ENCODE data around the gene CTBP2.
"Not testable (repeated sequence)": the region's sequence is repeated elsewhere in the genome, so short reads cannot be mapped to it uniquely, and the experiment has no call there.

CTBP2 gene

DNA sequence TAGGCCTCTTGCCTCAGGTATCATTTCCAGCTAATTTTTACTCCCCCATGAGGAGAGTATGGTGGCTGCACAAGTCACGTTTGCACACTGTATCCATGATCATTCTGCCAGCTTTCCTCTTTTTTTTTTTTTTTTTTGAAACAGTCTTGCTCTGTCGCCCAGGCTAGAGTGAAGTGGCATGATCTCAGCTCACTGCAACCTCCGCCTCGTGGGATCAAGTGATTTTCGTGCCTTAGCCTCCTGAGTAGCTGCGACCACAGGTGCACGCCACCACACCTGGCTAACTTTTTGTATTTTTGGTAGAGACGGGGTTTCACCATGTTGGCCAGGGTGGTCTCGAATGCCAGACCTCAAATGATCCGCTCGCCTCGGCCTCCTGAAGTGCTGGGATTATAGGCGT, 77.9 kb downstream of the CTBP2 start:
- not testable (repeated sequence) for DNase-seq

DNA sequence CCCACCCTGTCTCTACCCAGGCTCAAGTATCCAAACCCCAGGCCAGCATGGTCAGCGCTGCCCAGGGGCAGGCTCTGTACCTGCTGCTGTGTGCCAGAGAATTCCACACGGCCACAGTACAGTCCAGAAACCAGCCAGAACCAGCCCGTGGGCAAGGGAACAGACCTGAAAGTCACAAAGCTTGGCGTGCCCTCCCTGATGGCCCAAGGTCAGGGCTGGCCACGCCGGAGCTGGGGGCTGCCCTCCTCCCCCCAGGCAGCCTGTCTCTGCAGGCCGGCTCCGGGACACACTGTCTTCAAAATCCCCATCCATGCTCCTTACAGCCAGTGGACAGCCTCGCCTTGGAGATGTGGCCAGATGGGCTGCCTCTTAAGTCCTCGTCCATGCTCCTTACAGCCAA, 78.4 kb downstream of the CTBP2 start:
- no peak for DNase-seq

DNA sequence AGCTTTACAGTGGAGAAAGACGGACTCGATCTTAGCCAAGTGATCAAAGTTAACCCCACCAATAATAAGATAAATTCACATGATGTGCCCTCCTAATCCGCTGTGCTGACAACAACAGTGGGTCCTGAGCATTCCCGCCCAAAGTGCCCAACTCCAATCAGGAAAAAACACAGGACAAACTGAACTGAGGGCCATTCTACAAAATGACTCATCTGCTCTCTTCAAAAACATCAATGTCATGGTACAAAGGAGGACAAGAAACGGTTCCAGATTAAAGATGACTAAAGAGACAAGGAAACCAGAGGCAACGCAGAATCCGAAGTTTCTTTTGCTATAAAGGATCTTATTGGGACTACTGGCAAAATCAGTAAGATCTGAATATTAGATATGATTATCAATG, 79.4 kb downstream of the CTBP2 start:
- DNase-seq: no peak

DNA sequence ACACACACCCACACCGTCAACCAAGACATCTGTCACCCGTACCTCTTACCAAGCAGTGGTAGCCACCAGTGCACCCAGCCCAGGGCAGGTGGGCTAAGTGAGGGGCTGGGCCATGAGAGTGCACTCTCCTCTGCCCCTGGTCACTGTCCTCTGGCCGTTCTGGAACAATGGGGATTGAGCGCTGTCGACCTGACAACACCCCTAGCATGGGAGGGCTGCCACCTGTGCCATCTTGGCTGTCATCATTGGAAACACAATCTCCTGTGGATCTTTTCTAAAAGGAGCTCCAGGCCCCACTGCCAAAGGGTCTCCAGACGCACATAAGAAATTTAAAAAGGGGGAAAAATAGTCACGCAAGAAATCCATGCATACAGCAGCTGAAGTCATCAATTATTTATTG, 80.1 kb downstream of the CTBP2 start:
- no peak for DNase-seq

DNA sequence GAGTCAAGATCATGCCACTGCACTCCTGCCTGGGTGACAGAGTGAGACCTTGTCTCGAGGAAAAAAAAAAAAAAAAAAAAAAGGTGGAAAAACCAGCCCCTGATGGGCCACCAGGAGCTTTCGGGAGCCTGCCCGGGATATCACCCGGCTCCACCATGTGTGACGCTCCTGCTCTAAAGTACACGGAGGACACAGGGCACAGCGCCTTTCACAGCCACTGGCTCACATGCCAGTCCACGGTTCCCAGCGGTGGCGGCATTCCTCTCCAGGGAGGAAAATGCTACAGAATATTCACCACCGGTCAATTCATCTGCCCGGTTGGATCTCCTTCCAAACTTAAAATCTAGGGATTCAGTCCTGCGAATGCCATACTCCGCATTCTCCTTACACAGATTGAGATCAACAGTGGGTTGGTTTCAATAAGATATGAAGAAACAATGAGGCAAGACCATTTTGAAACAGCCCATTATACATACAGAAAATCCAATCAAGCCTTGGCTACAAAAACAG, 81.2 kb downstream of the CTBP2 start:
- no peak for DNase-seq

DNA sequence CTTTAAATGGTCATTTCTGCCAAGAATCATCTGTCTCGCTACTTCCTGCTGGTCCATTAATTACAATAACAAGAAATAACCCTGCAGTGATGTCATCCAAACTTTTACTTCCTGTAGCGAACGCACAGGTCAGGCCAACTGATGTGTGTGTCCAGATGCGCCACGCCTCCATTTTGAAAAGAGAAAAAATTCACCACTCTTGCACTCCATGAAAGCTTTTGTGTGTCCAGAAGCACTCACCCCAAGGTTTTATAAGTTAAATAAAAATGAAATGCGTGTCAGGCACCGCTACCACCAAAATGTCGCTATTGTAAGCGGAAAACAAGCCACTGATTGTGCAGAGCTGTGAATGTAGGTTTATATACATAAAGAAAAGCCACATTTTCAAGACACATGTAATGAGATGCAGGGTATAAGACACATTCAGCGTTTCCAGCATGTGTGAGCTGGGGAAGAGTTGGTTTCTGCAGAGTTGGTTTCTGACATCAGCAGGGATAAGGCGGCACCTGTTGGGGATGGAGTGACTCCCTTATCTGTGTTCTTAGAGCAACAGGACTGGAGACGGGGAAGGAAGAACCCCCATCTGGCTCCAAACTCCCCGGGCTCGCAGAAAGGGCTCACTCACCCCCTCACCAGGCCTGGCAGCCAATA, 83.3 kb downstream of the CTBP2 start:
- DNase-seq: no peak

DNA sequence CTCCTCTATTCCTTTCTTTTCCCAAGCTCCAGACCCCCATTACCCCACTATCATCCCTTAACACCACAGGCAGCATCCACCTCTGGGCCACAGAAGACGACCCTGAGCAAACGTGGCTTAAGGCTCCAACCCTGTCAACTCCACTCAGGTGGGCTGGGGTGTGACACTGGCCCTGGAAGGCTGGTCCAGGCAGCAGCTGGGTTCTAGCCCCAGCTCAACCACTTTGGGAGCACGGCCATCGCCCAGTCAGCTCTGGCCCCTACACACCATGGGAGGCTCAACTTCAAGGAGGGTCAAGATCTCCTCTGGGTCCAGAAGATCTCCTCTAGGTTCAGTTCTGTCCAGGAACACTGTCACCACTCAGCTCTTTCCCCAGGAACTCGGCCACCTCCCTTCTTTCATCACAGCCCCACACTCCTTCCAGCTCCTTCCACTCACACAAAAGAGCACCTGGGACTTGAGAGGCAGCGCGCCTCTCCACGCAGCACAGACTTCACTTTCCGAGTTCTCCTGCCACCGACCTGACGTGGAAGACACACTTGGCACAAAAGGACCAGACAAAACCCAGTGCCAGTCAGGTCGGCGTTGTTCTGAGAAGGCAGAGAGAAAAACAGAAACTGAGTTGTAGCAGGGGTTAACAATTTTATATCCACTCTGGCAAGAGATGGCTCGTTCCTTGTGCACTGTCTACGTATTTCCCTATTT, 84.1 kb downstream of the CTBP2 start:
- DNase-seq: no peak

DNA sequence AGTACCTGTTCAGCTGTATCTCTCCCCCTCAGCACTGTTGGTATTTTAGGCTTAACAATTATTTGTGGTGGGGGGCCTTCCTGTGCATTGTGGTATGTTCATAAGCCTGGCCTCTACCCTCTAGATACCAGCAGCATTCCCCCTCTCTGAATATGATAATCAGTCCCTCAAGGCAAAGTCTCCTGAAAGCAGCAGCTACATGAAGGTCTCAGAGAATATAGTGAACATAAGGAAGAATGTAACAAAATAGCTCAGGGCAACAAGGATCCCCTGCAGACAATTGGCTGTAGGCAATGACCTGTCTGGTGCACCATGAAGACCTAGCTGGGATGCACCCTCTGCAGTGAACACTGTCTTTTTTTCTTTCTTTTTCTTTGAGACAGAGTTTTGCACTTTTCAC, 86.4 kb downstream of the CTBP2 start:
- no peak for DNase-seq

DNA sequence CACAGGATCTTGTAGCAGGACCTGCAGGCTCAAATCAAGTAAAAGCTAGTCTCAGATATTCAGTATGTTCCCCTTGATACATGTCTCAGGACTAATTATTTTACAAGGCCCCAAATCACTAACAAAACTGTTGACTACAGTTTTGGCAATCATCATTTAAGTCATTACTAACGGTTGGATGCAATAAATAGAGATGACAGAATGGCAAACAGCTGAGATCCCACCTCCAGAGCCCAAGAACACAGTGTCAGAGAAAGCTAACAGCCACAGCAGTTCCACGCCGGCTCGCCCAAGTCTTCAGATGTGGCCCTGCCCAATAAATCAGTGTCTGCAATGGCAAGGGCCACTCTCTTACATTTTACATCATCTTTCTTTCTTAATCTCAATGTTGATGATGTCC, 87.6 kb downstream of the CTBP2 start:
- DNase-seq: no peak

DNA sequence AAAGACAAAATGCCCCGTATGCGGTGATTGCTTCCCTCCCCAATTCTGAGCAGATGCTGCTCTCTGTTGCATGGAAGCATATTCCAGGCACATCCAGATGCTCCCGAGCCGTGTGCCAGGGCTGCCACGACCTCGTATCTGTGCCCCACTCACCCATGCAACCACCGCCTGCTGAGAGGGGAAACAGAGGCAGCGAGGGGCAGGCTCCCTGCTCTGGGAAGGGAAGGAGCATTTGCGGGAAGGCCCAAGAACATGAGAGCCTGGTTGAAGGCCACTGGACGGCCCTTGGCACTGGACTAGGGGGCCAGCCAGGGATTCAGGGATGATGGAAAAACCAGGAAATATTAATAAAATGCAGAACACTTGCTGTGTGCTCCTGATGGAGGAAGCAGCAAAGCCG, 89.4 kb downstream of the CTBP2 start:
- no peak for DNase-seq

DNA sequence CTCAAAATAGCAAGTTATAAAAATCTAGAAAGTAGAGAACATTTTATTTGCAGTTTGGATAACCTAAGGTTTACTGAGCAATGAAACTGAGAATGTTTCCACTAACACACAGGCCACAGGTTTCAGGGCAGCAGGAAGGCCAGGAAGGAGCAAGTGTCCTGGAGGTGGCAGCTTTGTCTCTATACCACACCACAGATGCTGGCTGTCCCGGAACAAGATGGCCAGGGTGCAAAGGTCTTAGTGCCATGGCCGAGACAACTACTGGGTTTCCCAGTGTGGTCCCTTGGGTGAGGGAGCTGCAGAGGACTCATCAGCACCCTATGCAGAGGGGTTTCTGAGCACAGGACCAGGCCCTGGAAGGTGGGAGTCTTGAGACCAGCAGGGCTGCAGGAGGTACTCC, 92.0 kb downstream of the CTBP2 start:
- DNase-seq: no peak

DNA sequence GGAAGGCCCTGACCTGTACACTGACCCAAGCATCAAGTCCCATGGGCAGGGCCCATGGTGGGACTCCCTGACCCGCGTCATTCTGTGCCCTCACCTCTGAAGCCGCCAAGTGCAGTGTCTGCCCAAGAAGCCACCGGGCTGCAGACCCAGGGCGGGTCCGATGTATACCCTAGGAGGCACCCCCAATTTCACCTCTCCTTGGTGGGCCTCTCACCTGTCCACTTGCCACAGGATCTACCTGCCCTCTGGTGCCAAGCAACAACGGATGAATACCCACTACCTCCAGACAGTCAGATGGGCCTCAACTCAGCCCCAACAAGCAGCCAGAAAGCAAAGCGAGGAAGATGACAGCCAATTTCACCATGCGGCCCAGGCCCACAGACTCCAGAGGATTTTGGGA, 92.6 kb downstream of the CTBP2 start:
- DNase-seq: no peak

DNA sequence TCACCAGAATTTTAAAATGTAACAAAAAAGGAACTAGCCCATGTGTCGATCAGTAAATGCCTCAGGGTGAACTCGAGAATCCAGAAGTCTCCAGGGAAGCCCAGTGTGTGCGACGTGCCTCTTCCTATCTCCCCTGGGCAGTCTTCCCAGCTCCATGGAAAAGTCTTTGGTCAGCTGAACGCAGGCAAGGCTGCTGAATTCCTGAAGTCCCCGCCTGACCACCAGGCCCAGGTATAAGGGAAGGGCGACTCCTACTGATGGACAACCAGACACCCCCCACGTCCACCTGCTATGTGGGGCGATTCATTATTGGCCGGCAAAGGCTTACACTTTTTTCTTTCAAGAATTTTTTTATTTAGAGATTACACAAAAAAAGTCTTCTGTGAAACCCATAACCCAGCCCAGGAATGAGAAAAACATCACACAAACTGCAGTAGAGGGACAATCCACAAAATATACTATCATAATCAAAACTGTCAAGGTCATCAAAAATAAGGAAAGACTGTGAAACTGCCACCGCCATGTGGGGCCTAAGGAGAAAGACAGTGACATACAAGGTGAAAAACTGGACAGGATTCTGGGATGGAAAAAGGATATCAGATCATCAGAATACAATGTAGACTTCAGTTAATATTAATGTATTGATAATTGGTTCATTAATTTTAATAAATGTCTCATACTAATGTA, 93.5 kb downstream of the CTBP2 start:
- no peak for DNase-seq

DNA sequence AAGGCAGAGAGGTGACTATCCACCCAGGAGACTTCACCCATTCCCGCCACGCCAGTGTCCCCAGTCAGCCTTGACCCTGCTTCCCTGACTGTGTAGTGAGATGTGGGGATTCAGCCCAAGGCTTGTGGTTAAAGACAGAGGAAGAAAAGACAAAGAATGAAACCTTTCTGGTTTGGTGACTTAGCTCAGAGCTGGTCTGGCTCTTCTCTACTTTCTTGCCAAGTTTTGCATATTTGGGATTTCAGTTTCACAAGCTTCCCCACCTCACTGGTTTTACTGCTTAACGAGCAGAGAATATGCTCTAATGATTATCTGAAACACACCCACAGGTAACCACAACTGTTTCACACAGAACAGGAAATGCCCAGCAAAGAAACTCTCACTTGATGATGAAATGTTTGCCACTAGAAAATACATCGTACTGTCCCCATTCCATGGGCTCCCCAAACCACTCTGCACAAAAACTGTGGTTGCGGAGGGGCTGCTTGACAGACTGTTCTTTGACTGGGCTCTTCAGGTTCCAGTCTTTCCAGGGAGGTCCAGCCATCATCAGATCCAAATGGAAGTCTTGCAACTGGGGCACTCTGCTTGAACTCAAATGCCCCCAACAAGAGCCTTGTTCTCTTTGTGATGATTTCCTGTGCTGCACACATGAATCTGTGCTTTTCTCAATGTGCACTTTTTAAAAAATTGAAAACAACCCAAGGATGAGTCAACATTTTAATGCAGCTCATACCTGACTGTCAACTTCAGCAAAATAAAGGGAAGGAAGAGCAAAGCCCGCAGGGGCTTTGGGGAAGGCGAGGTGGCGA, 95.5 kb downstream of the CTBP2 start:
- DNase-seq: no peak

DNA sequence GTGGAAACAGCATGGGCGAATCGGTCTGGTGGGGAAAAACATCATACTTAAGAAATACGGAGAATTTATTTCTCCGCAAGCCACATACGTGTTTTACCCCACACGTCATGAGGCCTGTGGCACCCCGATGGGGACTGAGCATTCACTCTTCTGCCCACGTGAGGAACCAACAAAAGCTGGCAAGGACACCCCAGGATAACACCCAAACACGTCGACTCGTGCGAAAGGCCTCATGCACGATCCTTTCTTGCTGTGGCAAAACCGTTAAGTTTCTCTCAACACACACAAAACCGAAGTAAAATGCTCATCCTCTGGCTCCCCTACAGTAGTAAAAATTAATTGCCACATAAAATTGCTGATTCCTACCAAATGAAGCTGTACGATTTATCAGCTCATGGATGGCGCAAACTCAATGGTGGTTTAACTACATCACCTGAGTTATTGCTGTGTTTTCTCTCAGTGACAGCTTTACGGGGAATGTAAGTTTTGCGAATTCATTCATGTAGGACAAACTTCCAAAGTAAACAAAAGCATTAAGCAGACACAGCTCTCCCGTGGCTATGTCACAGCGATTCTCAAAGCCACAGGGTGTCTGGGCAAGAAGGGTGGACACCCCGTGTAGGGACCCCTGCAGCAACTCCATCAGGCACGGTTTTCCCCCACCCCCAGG, 97.0 kb downstream of the CTBP2 start:
- no peak for DNase-seq

DNA sequence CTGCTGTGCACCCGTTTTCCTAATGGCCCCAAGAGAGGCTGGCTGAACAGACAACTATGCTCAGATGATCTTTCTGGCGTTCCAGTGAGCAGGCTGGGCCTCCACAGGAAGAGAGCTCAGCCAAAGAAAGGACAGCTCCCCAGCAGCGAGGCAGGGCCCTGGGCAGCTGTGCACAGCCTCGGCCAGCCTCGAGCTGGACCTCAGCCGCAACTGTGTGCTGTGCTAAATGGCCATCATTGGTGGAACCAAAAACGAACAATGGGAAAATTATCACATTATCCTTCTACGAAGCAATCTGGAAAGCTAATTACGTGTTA, 97.5 kb downstream of the CTBP2 start:
- no peak for DNase-seq

DNA sequence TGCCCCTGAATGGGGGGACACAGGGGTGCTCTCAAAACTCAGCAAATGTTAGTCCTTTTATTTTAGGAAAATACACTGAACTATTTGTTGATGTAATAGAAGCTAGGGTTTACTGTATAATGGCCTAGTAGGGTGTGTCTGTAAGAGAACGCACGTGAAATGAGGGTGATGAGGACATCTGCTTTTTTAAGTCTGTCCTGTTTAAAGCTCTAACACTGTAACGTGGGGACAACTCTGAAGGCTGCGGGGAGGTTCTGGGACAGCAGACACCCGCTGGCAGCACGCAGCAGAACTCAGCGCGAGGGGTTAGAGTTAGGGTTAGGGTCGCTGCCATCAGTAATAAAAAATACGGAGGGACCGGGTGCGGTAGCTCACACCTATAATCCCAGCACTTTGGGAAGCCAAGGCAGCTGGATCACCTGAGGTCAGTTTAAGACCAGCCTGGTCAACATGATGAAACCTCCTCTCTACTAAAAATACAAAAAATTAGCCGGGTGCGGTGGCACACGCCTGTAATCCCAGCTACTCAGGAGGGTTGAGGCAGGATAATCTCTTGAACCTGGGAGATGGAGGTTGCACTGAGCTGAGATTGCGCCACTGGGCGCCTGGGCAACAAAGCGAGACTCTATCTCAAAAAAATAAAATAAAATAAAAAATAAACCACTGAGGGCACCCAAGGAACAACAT, 98.0 kb downstream of the CTBP2 start:
- DNase-seq: no peak

DNA sequence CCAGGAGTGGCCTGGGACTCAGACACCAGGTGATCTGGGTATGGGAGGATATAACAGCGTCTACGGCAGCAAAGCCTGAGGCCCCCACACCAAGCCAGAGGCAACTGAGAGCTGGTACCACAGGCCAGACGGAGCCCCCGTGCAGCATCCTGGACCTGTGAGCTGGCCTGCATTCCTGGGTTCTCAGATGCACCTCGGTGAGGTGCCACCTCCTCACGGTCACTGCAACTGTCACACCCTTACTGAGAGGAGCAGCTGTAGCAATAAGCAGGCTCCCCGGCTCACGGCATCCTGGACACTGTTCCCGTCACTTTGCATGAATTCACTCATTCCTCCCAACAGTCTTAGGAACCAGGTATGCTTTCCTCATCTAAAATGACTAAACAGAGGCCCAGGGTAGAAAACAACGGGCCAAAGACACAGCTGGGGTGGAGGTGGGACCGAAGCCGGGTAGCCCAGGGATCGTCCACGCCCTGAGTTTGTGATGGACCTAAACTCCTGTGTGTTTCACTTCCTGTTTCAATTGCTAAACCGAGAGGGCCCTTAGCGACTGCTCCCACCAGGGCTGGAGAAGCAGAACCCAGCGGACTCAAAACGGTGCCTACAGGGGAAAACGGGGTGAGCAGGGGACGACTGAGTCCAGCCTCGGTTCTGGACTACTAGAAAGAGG, 98.7 kb downstream of the CTBP2 start:
- DNase-seq: no peak

DNA sequence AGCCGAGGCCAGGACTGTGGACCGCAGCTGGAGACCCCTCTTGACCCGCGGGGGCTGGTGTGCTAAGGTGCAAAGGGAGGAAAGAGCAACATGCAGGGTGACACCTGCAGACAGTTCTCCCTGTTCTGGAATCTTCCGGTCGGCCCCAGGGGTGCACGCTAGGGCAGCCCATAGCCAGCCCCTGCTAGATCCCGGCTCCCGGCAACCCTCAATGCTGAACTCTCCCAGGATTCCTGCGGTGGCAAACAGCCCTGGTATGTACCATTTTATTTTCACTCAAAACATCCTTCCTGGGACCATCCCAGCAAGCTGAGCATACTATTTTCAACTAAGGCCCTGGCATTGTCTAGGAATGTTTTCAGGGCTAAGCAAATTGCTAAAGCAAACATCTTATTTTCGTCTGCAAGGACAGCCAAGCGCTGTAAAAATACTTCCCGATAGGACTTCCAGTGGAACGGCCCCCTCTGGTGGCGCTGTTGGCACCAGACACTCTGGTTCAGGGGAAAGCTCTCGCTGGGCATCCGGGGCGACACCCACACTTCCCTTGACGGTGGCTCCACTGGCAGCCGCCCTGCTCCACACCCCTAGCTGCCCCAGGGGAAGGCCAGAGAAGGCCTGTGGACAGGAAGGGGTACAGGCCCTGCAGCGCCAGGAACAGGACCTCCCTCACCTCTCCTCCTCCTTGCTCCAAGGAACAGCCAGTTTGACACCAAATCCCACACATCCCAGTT, 99.4 kb downstream of the CTBP2 start:
- peak in 3 of 6 experiments; percentile 1 to 15 (median 2) for DNase-seq

DNA sequence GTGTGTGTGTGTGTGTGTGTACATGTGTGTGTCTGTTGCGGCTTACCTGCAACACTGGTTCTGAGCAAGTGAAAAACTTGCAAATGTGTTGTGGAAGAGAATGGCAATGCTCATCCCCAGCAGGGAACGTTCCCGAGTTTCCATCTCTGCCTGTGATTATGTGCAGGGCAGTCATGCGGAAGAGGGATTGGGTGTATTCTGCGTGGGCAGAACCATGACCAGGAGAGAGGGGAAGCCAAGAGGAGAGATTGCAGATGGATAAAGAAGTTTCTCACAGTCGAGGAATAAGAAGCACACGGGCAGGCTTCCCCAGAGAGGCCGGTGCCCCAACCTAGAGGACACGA, 99.9 kb downstream of the CTBP2 start:
- DNase-seq: no peak

DNA sequence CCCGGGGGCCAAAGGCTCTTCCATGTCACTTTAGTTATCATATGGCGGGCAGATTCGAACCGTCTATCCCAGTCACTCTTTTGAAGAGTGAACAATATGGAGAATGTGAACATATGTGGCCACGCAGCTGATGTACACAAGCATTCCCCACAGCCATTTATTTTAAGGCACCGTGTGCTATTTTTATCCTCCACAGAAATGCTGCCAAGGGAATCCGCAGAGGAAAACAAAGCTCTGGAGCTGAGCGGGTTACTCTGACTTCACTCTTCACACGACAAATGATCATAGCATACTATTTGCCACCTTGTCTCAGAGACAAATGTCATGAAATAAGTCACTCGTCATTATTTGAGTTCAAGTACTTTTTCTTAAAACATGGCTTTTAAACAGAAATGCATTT, 100.3 kb downstream of the CTBP2 start:
- no peak for DNase-seq
